ENCODE measurements around the gene FADS1.

The FADS1 gene

DNA sequence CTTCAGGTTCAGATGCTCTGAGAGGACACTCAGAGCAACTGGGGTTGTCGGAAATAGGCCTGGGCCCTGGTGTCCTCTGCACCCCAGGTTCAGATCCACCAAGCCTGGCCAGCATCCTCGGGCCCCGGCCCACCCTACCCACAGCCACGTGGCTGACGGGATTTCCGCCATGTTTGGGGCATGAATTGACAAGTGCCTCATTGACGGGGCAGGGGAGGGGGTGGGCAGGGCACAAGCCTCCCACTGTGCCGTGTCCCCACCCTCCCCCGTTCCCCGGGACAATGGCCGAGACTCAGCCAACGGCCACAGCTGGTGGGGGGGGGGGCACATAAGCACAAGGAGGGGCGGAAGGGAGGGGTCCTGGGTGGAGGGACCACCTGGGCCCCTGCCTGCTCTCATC lies 55.9 kb downstream of the FADS1 start:
- no peak for DNase-seq (ENCODE audit: low read depth, low spot score)
- Histone ChIP-seq H3K36me3 (ENCODE audit: insufficient read depth, insufficient read length, low read length) (peaks cover 21% of the 10 kb centered on the region), H3K27me3 (ENCODE audit: insufficient read depth, insufficient read length) (no peaks in the 10 kb centered on the region), H3K4me1 (ENCODE audit: insufficient read depth, insufficient read length) (peaks cover 79% of the 10 kb centered on the region), H3K9ac (ENCODE audit: insufficient read length, low read depth) (peak overlapping the region; percentile 57), H3K9me3 (ENCODE audit: insufficient read depth, low read length) (no peaks in the 10 kb centered on the region), H3K4me3 (ENCODE audit: insufficient read length, low read depth) (no peak overlapping the region)
- no peak for TF ChIP-seq YY1 (IDR thresholded peaks at IDR 0.05; ENCODE audit: insufficient read depth, insufficient read length)
- TF ChIP-seq SUZ12 (IDR thresholded peaks at IDR 0.05; ENCODE audit: extremely low read depth, insufficient read depth, insufficient read length), result no peak
- TF ChIP-seq ZNF274 (IDR thresholded peaks at IDR 0.05; ENCODE audit: low read depth, low read length), result no peak

DNA sequence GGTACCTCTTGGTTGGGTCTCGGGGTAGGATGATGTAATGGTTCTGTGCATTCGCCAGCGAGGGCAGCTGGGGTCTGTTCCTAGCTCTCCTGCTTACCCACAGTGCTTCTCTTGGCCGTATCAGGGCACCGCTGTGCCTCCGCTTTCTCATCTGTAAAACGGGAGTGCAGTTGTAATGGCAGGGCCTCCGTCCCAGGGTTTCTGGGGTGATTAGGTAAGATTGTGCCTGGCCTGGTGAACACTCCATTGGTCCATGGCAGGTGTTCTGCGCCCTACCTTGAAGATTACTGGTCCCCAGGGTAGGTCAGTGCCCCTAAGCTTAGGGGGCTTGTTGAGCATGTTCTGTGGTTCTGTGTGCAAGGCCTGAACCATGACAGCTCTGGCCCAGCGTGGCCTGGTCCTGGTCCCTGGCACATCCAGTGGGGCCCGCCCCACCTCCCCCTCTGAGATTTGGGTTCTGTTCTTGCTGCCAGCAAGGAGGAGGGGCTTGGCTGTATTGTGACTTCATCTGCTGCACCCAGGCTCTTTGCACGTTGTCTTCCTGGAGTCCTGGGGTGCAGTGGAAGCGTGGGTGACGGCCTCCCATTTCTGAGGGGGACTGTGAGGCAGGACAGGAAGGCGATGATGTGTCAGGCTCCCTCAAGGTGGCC lies 59.5 kb downstream of the FADS1 start:
- Histone ChIP-seq H3K27me3 (ENCODE audit: insufficient read depth, insufficient read length) (peaks cover 11% of the 10 kb centered on the region), H3K4me1 (ENCODE audit: insufficient read depth, insufficient read length) (peaks cover 66% of the 10 kb centered on the region), H3K36me3 (ENCODE audit: insufficient read depth, insufficient read length, low read length) (peaks cover 23% of the 10 kb centered on the region), H3K9me3 (ENCODE audit: insufficient read depth, low read length) (no peaks in the 10 kb centered on the region), H3K9ac (ENCODE audit: insufficient read length, low read depth) (peak overlapping the region; percentile 34), H3K4me3 (ENCODE audit: insufficient read length, low read depth) (no peak overlapping the region)
- no peak for DNase-seq (ENCODE audit: low read depth, low spot score)
- TF ChIP-seq ZNF274 (IDR thresholded peaks at IDR 0.05; ENCODE audit: low read depth, low read length) (no peak), SUZ12 (IDR thresholded peaks at IDR 0.05; ENCODE audit: extremely low read depth, insufficient read depth, insufficient read length) (no peak), YY1 (IDR thresholded peaks at IDR 0.05; ENCODE audit: insufficient read depth, insufficient read length) (no peak)

DNA sequence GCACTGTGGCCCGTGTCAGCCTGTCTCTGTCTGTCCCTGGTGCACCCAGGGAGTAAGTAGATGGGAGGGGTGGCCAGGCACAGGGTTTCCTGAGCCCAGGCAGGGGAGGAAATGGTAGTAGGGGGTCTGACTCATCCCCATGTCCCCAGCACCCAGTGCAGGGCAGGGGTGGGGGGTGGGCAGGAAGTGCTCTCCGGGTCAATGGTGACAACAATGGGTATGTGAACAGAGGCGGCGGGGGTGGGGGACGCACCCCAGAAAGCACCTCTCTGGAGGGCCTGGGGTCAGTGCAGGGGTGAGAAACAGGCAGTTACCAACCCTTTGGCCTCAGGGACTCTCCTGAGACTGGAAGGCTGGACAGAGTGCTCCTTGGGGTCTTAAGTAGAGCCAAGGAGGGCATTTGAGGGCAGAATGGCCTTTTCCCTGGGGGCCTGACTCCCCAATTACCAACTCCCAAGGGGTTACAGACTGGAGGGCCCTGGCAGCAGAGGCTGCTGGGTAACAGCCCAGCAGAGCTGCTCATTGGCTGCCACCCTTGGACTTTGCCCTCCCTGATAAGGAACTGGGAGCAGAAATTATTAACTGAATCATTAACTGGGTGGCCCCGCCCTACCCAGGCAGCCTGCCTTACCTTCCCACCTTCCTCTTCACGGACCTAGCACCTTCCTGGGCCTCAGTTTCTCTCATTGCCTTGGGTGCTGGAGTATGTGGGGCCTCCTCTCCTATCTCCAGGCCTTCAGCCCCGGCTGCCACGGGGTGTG lies 60.2 kb downstream of the FADS1 start:
- Histone ChIP-seq H3K4me1 (ENCODE audit: insufficient read depth, insufficient read length) (peaks cover 64% of the 10 kb centered on the region), H3K9me3 (ENCODE audit: insufficient read depth, low read length) (no peaks in the 10 kb centered on the region), H3K36me3 (ENCODE audit: insufficient read depth, insufficient read length, low read length) (peaks cover 23% of the 10 kb centered on the region), H3K27me3 (ENCODE audit: insufficient read depth, insufficient read length) (peaks cover 16% of the 10 kb centered on the region), H3K9ac (ENCODE audit: insufficient read length, low read depth) (no peak overlapping the region), H3K4me3 (ENCODE audit: insufficient read length, low read depth) (no peak overlapping the region)
- TF ChIP-seq SUZ12 (IDR thresholded peaks at IDR 0.05; ENCODE audit: extremely low read depth, insufficient read depth, insufficient read length), result no peak
- no peak for TF ChIP-seq YY1 (IDR thresholded peaks at IDR 0.05; ENCODE audit: insufficient read depth, insufficient read length)
- no peak for TF ChIP-seq ZNF274 (IDR thresholded peaks at IDR 0.05; ENCODE audit: low read depth, low read length)
- no peak for DNase-seq (ENCODE audit: low read depth, low spot score)

DNA sequence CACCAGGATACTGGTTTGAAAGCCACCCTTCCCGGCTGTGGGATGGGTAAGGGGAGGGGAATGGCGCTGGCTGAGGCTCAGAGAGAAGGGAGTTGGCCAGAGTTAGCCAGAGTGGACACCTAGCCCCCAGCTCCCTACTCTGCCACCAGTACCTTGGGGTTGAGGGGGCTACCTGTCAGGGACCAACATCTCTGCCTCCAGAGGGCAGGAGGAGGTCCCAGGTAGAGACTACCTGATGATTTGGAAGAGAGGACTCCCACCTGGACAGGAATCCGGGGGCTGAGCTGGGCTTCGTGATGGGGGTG lies 60.7 kb downstream of the FADS1 start:
- peaks cover 23% of the 10 kb centered on the region for H3K36me3 ChIP-seq (ENCODE audit: insufficient read depth, insufficient read length, low read length)
- no peak overlapping the region for H3K4me3 ChIP-seq (ENCODE audit: insufficient read length, low read depth)
- H3K4me1 ChIP-seq (ENCODE audit: insufficient read depth, insufficient read length), result peaks cover 61% of the 10 kb centered on the region
- TF ChIP-seq ZNF274 (IDR thresholded peaks at IDR 0.05; ENCODE audit: low read depth, low read length), result no peak
- no peak for TF ChIP-seq YY1 (IDR thresholded peaks at IDR 0.05; ENCODE audit: insufficient read depth, insufficient read length)
- no peak overlapping the region for H3K9ac ChIP-seq (ENCODE audit: insufficient read length, low read depth)
- DNase-seq (ENCODE audit: low read depth, low spot score), result no peak
- H3K27me3 ChIP-seq (ENCODE audit: insufficient read depth, insufficient read length), result peaks cover 17% of the 10 kb centered on the region
- no peaks in the 10 kb centered on the region for H3K9me3 ChIP-seq (ENCODE audit: insufficient read depth, low read length)

DNA sequence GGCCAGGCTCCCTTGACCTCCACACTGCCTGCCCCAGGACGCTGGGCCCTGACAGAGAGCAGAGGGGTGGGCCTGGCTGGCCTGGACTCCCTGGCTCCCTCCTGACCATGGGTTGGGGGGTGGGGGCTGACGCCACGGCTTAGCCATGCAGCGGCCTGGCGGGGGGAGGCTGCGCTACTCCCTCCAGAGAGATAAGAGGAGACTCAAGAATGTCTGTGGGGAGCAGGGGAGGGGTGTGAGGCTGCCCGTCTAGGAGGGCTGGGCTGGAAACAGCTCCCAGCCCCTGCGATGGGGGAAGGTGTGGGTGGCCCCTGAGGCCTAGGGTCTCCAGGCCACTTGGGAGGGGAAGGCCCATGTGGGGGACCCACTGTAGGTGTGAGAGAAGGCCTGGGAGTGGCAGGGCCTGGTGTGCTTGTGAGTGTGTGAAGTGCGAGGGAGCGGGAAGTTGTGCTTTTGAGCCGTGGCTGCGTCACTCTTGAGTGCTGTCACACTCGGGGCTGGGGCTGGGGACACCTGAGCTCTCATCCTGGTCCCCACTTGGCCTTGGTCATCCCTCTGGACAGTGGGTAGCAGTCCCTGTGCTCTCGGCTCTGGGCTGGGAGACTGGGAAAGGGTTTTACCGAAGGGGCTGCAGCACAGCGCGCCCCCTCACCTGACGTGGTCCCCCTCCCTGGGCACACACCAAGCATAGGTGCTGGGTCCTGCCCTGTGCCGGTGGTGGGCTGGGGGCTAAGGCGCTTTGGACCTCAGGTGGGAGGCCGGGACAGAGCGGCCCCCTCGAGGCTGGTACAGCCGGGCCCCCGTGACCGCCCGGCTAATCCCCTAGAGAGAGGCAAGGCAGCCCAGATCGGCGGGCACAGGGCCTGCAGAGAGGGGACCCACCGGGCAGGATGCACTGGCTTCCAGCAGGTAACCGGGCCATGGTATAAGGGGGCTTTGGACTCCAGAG lies 62.0 kb downstream of the FADS1 start:
- no peak overlapping the region for H3K4me3 ChIP-seq (ENCODE audit: insufficient read length, low read depth)
- peaks cover 60% of the 10 kb centered on the region for H3K4me1 ChIP-seq (ENCODE audit: insufficient read depth, insufficient read length)
- no peaks in the 10 kb centered on the region for H3K9me3 ChIP-seq (ENCODE audit: insufficient read depth, low read length)

DNA sequence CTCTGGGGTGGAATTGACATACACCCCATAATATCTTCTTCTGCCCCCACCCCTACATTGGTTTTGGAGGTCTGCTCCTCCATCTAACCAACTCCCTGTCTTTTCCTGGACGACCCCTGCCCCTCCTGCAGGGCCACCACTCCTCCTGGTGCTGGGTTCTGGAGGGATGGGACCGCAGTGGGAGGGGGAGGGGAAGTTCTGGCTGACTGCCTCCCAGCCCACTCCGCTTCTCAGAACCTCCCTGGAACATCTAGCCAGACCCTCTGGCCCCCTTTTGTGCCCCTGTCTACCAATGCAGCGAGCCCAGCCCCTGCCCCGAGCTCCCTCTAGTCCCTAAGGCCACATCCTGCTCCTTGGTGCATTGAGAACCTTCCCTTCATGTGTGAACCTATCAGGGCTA lies 63.1 kb downstream of the FADS1 start:
- Histone ChIP-seq H3K27me3 (ENCODE audit: insufficient read depth, insufficient read length) (peaks cover 20% of the 10 kb centered on the region), H3K36me3 (ENCODE audit: insufficient read depth, insufficient read length, low read length) (peaks cover 19% of the 10 kb centered on the region), H3K4me3 (ENCODE audit: insufficient read length, low read depth) (peak overlapping the region; percentile 73), H3K9ac (ENCODE audit: insufficient read length, low read depth) (peak overlapping the region; percentile 65), H3K4me1 (ENCODE audit: insufficient read depth, insufficient read length) (peaks cover 62% of the 10 kb centered on the region), H3K9me3 (ENCODE audit: insufficient read depth, low read length) (no peaks in the 10 kb centered on the region)
- no peak for TF ChIP-seq ZNF274 (IDR thresholded peaks at IDR 0.05; ENCODE audit: low read depth, low read length)
- TF ChIP-seq YY1 (IDR thresholded peaks at IDR 0.05; ENCODE audit: insufficient read depth, insufficient read length), result no peak
- no peak for TF ChIP-seq SUZ12 (IDR thresholded peaks at IDR 0.05; ENCODE audit: extremely low read depth, insufficient read depth, insufficient read length)
- DNase-seq (ENCODE audit: low read depth, low spot score), result no peak

More for the DNA sequence above, 62.0 kb downstream of the FADS1 start:
- H3K9ac ChIP-seq (ENCODE audit: insufficient read length, low read depth), result peak overlapping the region; percentile 65
- H3K27me3 ChIP-seq (ENCODE audit: insufficient read depth, insufficient read length), result peaks cover 20% of the 10 kb centered on the region
- no peak for DNase-seq (ENCODE audit: low read depth, low spot score)
- TF ChIP-seq SUZ12 (IDR thresholded peaks at IDR 0.05; ENCODE audit: extremely low read depth, insufficient read depth, insufficient read length) (no peak), YY1 (IDR thresholded peaks at IDR 0.05; ENCODE audit: insufficient read depth, insufficient read length) (no peak), ZNF274 (IDR thresholded peaks at IDR 0.05; ENCODE audit: low read depth, low read length) (no peak)
- peaks cover 23% of the 10 kb centered on the region for H3K36me3 ChIP-seq (ENCODE audit: insufficient read depth, insufficient read length, low read length)
